ENCODE data around the gene RNF208. TPM values are rescaled to one million over a fixed set of nuclear protein-coding genes. Genes with fewer than 3 reads are reported as not detected.

The RNF208 gene
- polyA plus RNA-seq, 1 donor (not counting 4 experiments of a cell fraction or from before 2014, with no cell fraction given), result not detected

DNA sequence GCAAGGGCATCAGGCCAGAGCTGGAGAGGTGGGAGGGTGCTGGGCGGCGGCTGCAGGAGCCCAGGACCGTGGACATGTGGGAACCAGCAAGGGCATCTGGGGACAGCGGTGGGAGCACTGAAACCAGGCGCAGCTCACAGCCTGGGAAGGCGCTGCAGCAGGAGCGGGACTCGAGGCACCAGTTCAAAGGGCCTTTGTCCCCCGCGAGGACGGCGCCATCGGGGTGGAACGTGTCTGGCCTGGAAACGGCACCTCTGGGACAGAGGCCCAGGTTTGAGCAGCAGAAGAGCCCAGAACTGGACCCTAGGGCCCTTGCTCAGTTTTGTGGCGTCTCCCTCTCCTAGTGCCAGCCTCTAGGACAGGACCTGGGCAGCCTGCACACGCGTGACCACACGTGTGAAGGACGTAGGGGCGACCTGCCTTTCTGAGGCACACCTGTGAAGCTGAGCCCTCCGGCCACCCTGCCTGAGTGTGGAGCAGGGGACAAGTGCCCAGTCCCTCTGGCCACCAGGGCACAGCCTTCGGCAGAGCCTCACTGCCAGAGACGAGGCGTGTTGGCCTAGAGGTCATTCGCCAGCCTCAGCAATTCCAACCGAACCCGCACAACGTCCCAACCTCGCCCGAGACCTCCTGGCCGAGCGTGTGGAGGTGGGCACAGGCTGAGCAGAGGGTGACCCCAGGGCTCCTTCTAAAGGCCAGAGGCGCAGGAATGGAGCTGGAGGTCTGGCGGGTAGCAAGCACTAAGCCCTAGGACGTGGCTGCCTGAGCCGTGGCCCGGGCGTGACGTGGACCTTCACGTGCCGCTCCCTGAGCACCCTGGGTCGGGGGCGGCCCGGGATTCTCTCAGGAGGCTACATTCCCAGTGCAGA is 48.0 kb downstream of the RNF208 start:
- Histone ChIP-seq H4K20me1 (ENCODE audit: control insufficient read depth, extremely low read depth, insufficient read depth, low read length) (peaks cover 14% of the 10 kb centered on the region), H3K4me3 (ENCODE audit: control insufficient read depth in 2 of 3, extremely low read depth in 1 of 3, insufficient read depth in 2 of 3, low read depth in 1 of 3, low read length in 3 of 3) (no peak overlapping the region), H3K4me2 (ENCODE audit: control insufficient read depth, extremely low read depth, insufficient read depth, low read depth, low read length) (no peak overlapping the region), H3K9ac (ENCODE audit: control insufficient read depth, extremely low read depth, insufficient read depth, low read length) (no peak overlapping the region), H3K9me1 (ENCODE audit: control insufficient read depth, extremely low read depth, insufficient read depth, low read length) (no peaks in the 10 kb centered on the region), H3K79me2 (ENCODE audit: control insufficient read depth, insufficient read depth, low read length) (no peaks in the 10 kb centered on the region), H3K4me1 (ENCODE audit: control insufficient read depth, extremely low read depth, insufficient read depth, low read length) (no peaks in the 10 kb centered on the region), H3K27ac (ENCODE audit: control insufficient read depth, insufficient read depth, low read length) (no peak overlapping the region), H3K9me3 (ENCODE audit: control insufficient read depth, low read depth, low read length) (no peaks in the 10 kb centered on the region), H3K27me3 (ENCODE audit: control insufficient read depth, extremely low read depth, insufficient read depth, low read length) (peaks cover 63% of the 10 kb centered on the region), H2AFZ (ENCODE audit: control insufficient read depth, low read length) (no peak overlapping the region), H3K36me3 (ENCODE audit: control insufficient read depth in 2 of 2, extremely low read depth in 1 of 2, insufficient read depth in 2 of 2, low read length in 2 of 2) (no peaks in the 10 kb centered on the region)
- dilution Hi-C loops (cut with MboI; ENCODE audit: extremely low pct_ligation_motif_present, low sequenced_read_pairs), result no loop called here
- TF ChIP-seq EZH2 (IDR thresholded peaks at IDR 0.05; ENCODE audit: low read length), result peak; percentile 65
- TF ChIP-seq, protein P1, sequence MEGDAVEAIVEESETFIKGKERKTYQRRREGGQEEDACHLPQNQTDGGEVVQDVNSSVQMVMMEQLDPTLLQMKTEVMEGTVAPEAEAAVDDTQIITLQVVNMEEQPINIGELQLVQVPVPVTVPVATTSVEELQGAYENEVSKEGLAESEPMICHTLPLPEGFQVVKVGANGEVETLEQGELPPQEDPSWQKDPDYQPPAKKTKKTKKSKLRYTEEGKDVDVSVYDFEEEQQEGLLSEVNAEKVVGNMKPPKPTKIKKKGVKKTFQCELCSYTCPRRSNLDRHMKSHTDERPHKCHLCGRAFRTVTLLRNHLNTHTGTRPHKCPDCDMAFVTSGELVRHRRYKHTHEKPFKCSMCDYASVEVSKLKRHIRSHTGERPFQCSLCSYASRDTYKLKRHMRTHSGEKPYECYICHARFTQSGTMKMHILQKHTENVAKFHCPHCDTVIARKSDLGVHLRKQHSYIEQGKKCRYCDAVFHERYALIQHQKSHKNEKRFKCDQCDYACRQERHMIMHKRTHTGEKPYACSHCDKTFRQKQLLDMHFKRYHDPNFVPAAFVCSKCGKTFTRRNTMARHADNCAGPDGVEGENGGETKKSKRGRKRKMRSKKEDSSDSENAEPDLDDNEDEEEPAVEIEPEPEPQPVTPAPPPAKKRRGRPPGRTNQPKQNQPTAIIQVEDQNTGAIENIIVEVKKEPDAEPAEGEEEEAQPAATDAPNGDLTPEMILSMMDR (optimal IDR thresholded peaks at IDR 0.05 in 1 of 3, IDR thresholded peaks at IDR 0.05 in 1 of 3, conservative IDR thresholded peaks at IDR 0.05 in 1 of 3; ENCODE audit: extremely low read depth in 1 of 3, insufficient read depth in 2 of 3, low read length in 3 of 3), result no peak
- FAIRE-seq (no peak), DNase-seq (ENCODE audit: low read depth, low spot score) (no peak)

DNA sequence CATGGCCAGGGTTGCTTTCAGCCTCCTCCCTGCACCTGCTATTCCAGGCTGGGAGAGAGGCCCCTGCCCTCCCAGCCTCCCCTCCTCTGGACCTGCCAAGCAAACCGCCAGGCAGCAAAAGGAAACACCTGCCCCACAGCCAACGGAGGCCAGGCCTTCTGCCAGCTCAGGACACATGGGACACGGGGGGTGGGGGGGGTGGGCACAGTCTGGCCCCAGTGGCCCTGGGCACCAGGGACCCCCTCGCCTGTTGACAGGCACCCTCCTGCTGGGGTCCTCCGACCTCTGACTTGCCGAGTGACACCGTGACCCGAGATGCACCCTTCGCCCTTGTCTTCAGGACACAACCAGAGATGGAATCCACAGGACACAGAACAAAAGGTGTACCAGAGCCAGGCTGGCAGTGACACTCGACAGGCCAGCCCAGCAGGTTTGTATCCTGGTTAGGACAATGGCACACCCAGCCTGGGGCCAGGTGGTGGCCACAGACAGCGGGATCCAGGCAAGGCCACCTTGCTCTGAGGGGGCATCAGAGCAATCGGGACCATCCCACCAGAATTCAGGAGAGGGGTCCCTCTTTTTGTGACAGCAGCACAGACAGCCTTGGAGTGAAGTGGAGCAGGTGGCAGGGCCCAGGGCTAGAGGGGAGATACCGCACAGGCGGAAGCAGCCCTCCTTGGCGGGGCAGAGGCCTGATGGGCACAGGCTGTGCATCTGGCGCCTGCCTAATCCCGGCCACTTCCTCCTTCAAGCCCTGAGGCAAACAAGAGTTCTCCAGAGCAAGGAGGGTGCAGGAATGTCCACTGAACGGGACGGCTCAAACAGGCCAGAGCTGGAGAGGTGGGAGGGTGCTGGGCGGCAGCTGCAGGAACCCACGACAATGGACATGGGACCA is 48.9 kb downstream of the RNF208 start:
- peaks cover 71% of the 10 kb centered on the region for H3K27me3 ChIP-seq (ENCODE audit: control insufficient read depth, extremely low read depth, insufficient read depth, low read length)

More for the DNA sequence above, 48.9 kb downstream of the RNF208 start:
- no peak overlapping the region for H3K27ac ChIP-seq (ENCODE audit: control insufficient read depth, insufficient read depth, low read length)
- TF ChIP-seq, protein P1 (optimal IDR thresholded peaks at IDR 0.05 in 1 of 3, IDR thresholded peaks at IDR 0.05 in 1 of 3, conservative IDR thresholded peaks at IDR 0.05 in 1 of 3; ENCODE audit: extremely low read depth in 1 of 3, insufficient read depth in 2 of 3, low read length in 3 of 3), result no peak
- TF ChIP-seq EZH2 (IDR thresholded peaks at IDR 0.05; ENCODE audit: low read length), result no peak
- FAIRE-seq (no peak), DNase-seq (ENCODE audit: low read depth, low spot score) (no peak)
- dilution Hi-C loops (cut with MboI; ENCODE audit: extremely low pct_ligation_motif_present, low sequenced_read_pairs), result no loop called here
- no peaks in the 10 kb centered on the region for H3K9me3 ChIP-seq (ENCODE audit: control insufficient read depth, low read depth, low read length)
- H3K9me1 ChIP-seq (ENCODE audit: control insufficient read depth, extremely low read depth, insufficient read depth, low read length), result no peaks in the 10 kb centered on the region
- H3K4me3 ChIP-seq (ENCODE audit: control insufficient read depth in 2 of 3, extremely low read depth in 1 of 3, insufficient read depth in 2 of 3, low read depth in 1 of 3, low read length in 3 of 3), result no peak overlapping the region
- H4K20me1 ChIP-seq (ENCODE audit: control insufficient read depth, extremely low read depth, insufficient read depth, low read length), result peaks cover 14% of the 10 kb centered on the region
- no peak overlapping the region for H3K4me2 ChIP-seq (ENCODE audit: control insufficient read depth, extremely low read depth, insufficient read depth, low read depth, low read length)
- no peaks in the 10 kb centered on the region for H3K79me2 ChIP-seq (ENCODE audit: control insufficient read depth, insufficient read depth, low read length)
- H2AFZ ChIP-seq (ENCODE audit: control insufficient read depth, low read length), result no peak overlapping the region
- no peaks in the 10 kb centered on the region for H3K36me3 ChIP-seq (ENCODE audit: control insufficient read depth in 2 of 2, extremely low read depth in 1 of 2, insufficient read depth in 2 of 2, low read length in 2 of 2)
- H3K9ac ChIP-seq (ENCODE audit: control insufficient read depth, extremely low read depth, insufficient read depth, low read length), result no peak overlapping the region
- H3K4me1 ChIP-seq (ENCODE audit: control insufficient read depth, extremely low read depth, insufficient read depth, low read length), result no peaks in the 10 kb centered on the region
